Spinal cord (tissue), 10 donors: ENCODE results near the gene SMAD4. TPM values are rescaled to one million over a fixed set of nuclear protein-coding genes. Genes with fewer than 3 reads are reported as not detected.
A peak's percentile ranks its signal among the peaks of the same experiment; 100 is the strongest.

Experiments
- DNase-seq, 6 donors: peaks; one replicate each; pipeline versions ENCODE4 v3.0.0 to v3.0.0-alpha.2; 2013 to 2015; ENCODE audit warnings: low spot score in 6 of 6, low read depth in 4 of 6
- H3K27ac ChIP-seq: one replicate; pipeline ENCODE4 v1.5.1; 2013; ENCODE audit warnings: low read depth, low read length, control low read depth
- H3K27me3 ChIP-seq: one replicate; pipeline ENCODE4 v1.6.1; 2013; ENCODE audit warnings: low read length; ENCODE audit not compliant: control insufficient read depth, insufficient read depth
- H3K36me3 ChIP-seq: one replicate; pipeline ENCODE4 v1.6.1; 2013; ENCODE audit warnings: low read length; ENCODE audit not compliant: control insufficient read depth, insufficient read depth
- H3K4me1 ChIP-seq: one replicate; pipeline ENCODE4 v1.6.1; 2013; ENCODE audit warnings: low read length; ENCODE audit not compliant: control insufficient read depth, insufficient read depth
- H3K4me3 ChIP-seq: one replicate; pipeline ENCODE4 v1.5.1; 2013; ENCODE audit warnings: low read depth, low read length, control low read depth
- H3K9me3 ChIP-seq: one replicate; pipeline ENCODE4 v1.6.1; 2013; ENCODE audit warnings: low read length; ENCODE audit not compliant: control insufficient read depth, insufficient read depth
- whole genome bisulfite sequencing: methylation state at CpG from one replicate; pipeline ENCODE4 v1.1.5; 2013; ENCODE audit warnings: missing lambda C conversion rate; ENCODE audit not compliant: insufficient coverage; 5-methylcytosine and 5-hydroxymethylcytosine counted together
- polyA plus RNA-seq, 2 donors: library from polyadenylated mRNA; unstranded; fragments of 120-200 nt; gene quantifications; one replicate each; pipeline ENCODE4 v1.2.1, GENCODE V29; 2013; ENCODE audit not compliant: insufficient read length in 2 of 2
- total RNA-seq, 2 donors: library from RNA; depleted of rRNA in 1 of 2; stranded (reverse); fragments of 120-200 nt in 1 of 2; fragments of >200 nt in 1 of 2; gene quantifications; one replicate each; pipeline versions ENCODE4 v1.2.3 to v1.2.4, GENCODE V29; 2013 to 2014
- donor health status: healthy.

Gene SMAD4
- total and polyA plus RNA-seq, 4 donors, result 76.5 to 129 (median 85.2) TPM

DNA sequence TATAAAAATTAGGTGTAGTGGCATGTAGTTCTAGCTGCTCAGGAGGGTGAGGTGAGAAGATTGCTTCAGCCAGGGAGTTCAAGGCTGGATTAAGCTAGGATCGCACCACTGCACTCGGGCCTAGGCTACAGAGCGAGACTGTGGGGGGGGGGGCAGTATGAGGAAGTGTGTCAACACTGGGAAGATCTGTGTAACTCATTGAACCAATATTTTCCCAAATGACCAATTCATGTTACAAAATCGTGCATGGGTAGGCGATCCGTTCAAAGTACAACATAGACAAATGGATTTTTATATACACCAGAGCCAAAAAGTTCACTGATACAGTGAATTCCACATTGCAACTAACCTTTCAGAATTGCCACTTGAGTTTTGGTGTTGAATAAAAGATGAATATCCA is 8.1 kb downstream of the SMAD4 start:
- Histone ChIP-seq H3K4me1 (peaks cover 12% of the 10 kb centered on the region), H3K9me3 (no peaks in the 10 kb centered on the region), H3K27me3 (no peaks in the 10 kb centered on the region), H3K27ac (no peak overlapping the region), H3K4me3 (no peak overlapping the region), H3K36me3 (peaks cover 3% of the 10 kb centered on the region)
- 87% methylated on average over 3 of the region's 6 CpGs for WGBS
- DNase-seq, result no peak

DNA sequence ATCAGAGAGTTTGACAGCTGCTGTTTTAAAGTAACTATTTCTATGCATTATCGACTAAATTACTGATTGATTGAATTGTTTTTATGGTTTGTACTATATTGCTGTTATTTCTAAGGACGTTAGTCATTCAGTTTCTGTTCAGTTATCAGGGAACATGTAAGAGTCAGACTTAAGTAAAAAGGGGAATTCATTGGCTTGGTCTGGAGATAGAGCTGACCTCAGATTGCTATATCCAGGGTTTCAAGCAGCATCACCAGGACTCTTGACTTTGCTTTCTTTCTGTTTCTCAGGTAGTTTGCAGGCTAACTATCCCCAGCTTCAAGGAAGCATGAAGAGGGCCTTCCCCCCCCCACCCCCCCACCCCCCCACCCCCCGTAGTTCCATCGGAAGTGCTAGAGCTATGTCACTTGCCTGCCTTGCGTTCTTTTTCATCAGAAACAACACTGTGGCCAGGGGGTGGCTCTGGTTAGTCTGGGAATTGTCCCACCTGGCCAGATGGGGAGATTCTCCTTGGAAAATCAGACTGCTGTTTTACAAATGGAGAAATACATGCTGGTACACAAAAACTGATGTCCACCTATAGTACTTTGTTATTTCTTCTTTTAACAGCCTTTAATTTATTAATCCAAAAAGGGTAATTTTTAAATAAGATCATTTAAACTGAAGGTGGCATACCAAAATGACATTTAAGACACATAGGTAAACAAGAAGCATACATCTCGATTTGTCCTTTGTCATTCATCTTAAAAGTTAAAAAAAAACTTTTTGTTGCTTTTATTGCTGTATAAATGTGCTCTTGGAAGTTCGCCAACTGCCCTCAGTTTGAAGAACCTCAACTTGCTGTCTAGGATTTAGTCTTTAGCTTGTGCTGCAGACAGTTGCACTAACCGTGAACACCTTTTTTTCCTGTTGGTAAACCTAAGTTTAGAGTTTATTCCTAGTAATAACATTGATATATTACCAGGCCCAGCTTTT is 9.4 kb downstream of the SMAD4 start:
- H3K36me3 ChIP-seq, result peaks cover 1% of the 10 kb centered on the region
- H3K4me1 ChIP-seq, result peaks cover 11% of the 10 kb centered on the region
- H3K4me3 ChIP-seq, result no peak overlapping the region
- no peaks in the 10 kb centered on the region for H3K9me3 ChIP-seq
- no peak for DNase-seq
- no peak overlapping the region for H3K27ac ChIP-seq
- 100% methylated on average over 1 of the region's 8 CpGs for WGBS
- no peaks in the 10 kb centered on the region for H3K27me3 ChIP-seq

DNA sequence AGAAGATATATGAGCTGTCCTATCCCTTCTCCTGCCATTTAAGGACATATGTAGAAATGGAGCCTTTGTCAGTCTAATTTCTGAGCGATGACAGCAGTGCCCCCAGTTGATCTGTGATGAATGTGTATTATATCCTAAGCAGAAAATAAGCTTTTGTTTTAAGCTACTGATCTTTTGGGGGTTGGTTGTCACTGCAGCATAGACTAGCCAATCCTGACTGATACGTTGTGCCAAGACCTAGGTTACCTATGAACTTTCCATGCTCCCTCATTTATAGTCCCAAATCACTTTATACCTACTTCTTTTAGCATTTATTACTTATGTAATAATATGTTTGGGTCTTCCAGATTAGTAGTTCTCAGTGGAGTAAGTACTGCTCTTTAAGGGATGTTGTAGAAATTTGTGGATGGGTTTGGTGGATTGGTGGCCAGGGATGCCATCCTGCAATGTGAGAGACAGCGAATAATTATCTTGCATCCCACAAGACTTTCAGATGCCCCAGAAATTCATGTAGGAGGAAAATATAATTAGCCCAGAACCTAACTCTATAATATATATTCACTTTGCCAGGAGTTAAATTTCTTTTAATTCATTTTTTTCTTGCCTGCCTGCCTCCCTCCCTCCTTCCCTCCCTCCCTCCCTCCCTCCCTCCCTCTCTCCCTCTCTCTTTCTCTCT is 11.8 kb downstream of the SMAD4 start:
- no CpG with 5 or more reads among the region's 3 CpGs for WGBS
- no peaks in the 10 kb centered on the region for H3K9me3 ChIP-seq
- H3K4me1 ChIP-seq, result peaks cover 12% of the 10 kb centered on the region
- no peak for DNase-seq
- no peak overlapping the region for H3K4me3 ChIP-seq
- no peaks in the 10 kb centered on the region for H3K36me3 ChIP-seq
- no peak overlapping the region for H3K27ac ChIP-seq
- no peaks in the 10 kb centered on the region for H3K27me3 ChIP-seq

DNA sequence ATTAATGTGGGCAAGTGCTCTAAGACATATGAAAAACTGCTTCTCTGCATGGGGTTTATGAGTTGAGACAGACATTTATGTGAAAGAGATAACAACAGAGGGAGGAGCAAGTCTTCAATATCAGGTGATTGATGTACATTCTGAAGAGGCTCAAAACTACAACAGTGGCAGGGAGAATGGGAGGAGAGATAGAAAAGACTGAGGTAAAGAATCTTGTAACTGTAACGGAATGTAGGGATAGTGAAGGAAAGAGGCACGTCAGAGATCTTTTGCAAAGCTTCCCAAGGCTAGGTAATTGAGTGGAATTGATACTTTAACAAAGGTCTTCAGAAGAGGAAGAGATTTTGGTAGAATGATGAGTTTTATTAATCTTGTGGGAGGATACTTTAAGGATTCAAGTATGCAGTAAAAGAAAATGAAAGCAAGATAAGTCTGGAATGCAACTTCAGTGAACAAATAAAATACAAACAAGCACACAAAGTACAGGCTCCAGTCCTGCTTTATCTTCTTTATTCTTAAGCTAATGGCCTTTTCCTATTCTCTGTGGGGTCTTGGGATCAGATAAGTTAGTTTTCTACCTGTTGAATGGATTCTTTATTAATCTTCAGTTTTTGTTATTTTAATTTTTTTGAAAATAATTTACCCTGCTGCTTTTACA is 15.0 kb downstream of the SMAD4 start:
- Histone ChIP-seq H3K9me3 (no peaks in the 10 kb centered on the region), H3K36me3 (no peaks in the 10 kb centered on the region), H3K4me3 (no peak overlapping the region), H3K27ac (no peak overlapping the region), H3K27me3 (no peaks in the 10 kb centered on the region), H3K4me1 (peaks cover 9% of the 10 kb centered on the region)
- 14% methylated on average over 2 of the region's 2 CpGs for WGBS
- no peak for DNase-seq

DNA sequence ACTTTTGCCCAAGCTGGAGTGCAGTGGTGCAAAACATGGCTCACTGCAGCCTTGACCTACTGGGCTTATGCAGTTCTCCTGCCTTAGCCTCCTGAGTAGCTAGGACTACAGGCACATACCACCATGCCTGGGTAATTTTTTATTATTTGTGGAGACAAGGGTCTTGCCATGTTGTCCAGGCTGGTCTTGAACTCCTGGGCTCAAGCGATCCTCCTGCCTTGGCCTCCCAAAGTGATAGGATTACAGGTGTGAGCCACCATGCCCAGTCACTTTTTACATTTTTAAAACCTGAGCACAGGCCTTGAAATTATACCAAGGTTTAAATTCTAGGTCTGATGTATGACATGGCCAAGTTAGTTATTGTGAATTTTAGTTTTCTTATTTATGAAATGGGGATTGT is 18.2 kb downstream of the SMAD4 start:
- H3K9me3 ChIP-seq, result no peaks in the 10 kb centered on the region
- peaks cover 3% of the 10 kb centered on the region for H3K36me3 ChIP-seq
- WGBS, result 100% methylated on average over 1 of the region's 1 CpG
- H3K27ac ChIP-seq, result no peak overlapping the region
- H3K27me3 ChIP-seq, result no peaks in the 10 kb centered on the region
- H3K4me3 ChIP-seq, result no peak overlapping the region
- peaks cover 2% of the 10 kb centered on the region for H3K4me1 ChIP-seq
- no peak for DNase-seq

DNA sequence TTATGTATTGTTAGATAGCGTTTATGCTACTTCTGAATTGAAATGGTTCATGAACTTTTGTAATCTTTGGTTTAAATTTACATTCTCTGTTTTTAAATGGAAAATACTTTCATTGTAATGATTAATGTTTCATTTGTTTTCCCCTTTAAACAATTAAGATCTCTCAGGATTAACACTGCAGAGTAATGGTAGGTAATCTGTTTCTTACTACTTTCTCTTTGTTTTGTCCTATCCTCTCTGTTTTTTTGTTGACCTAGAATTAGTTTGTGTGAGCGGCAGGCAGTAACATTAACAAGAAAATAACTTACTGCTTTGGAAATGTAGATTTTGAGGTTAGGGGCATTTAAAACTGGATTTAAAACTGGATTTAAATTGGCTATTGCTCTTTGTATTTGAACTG is 19.1 kb downstream of the SMAD4 start:
- no peak overlapping the region for H3K27ac ChIP-seq
- H3K4me3 ChIP-seq, result no peak overlapping the region
- H3K9me3 ChIP-seq, result no peaks in the 10 kb centered on the region
- no CpG with 5 or more reads among the region's 2 CpGs for WGBS
- H3K27me3 ChIP-seq, result no peaks in the 10 kb centered on the region
- DNase-seq, result no peak
- peaks cover 3% of the 10 kb centered on the region for H3K36me3 ChIP-seq
- peaks cover 2% of the 10 kb centered on the region for H3K4me1 ChIP-seq

DNA sequence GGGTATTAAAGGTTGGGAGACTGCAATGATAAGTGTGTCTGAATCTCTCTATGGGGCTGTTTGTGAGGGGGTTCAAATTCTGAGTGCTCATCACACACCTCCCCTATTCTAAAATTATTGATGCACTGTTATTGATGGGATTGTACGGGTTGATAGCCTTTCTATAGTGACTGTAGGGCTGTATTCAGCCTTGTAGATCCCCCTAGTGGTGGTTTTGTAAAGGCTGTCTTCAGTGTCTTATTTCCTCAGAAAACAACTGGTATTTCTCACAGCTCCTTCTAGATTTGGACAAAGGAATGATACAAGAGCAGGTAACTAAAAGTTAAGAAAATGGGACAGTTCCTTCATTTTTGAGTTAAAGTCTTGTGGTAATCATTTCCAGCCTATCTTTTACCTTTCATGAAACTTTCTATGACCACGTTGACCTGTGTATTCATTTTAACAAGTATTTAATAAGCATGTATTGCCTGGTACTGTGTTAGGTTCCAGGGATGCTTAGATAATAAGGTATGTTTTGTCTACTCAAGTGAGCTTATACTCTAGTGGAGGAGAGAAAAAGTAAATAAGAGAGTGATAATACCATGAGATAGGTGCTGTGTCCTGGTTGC is 21.2 kb downstream of the SMAD4 start:
- Histone ChIP-seq H3K36me3 (peaks cover 4% of the 10 kb centered on the region), H3K27ac (no peak overlapping the region), H3K27me3 (no peaks in the 10 kb centered on the region), H3K4me3 (no peak overlapping the region), H3K9me3 (no peaks in the 10 kb centered on the region), H3K4me1 (no peaks in the 10 kb centered on the region)
- WGBS, result no CpG with 5 or more reads among the region's 2 CpGs
- DNase-seq, result peak in 4 of 6 donors; percentile 18 to 86 (median 46)

DNA sequence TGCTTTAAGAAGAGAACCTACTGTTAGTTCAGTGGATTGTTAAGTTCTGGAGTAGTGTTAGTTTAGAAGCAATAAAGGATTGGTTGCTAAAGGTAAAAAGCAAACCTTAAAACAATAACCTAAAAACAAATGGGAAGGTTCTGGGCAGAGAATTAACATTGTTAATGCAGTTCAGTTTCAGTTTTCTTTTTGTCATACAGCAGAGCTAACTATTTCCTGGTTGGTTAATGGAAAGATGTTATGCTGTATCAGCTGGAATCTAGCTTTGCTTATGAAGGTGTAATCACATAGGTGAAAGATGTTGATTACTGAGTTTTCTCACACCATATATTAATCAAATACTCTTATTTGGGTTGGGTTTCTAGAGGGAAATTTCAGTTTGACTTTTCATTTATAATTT is 23.8 kb downstream of the SMAD4 start:
- Histone ChIP-seq H3K27me3 (no peaks in the 10 kb centered on the region), H3K36me3 (peaks cover 9% of the 10 kb centered on the region), H3K27ac (no peak overlapping the region), H3K4me3 (no peak overlapping the region), H3K9me3 (no peaks in the 10 kb centered on the region), H3K4me1 (no peaks in the 10 kb centered on the region)
- no peak for DNase-seq

DNA sequence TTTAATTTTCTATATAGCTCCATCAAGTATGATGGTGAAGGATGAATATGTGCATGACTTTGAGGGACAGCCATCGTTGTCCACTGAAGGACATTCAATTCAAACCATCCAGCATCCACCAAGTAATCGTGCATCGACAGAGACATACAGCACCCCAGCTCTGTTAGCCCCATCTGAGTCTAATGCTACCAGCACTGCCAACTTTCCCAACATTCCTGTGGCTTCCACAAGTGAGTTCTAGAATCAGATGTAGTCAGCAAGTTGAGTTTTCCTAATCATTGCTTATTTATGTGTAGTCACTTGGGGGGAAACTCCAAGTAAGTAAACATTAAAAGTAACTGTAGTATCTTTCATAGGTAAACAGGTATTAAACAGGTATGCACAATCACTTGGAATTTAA is 24.8 kb downstream of the SMAD4 start:
- Histone ChIP-seq H3K36me3 (peaks cover 9% of the 10 kb centered on the region), H3K4me3 (no peak overlapping the region), H3K4me1 (no peaks in the 10 kb centered on the region), H3K27ac (no peak overlapping the region), H3K27me3 (no peaks in the 10 kb centered on the region), H3K9me3 (no peaks in the 10 kb centered on the region)
- WGBS, result no CpG with 5 or more reads among the region's 3 CpGs
- DNase-seq, result no peak
